A673 (cell line): Measurements from ENCODE around the gene AQP4. TPM values are rescaled to one million over a fixed set of nuclear protein-coding genes. Genes with fewer than 3 reads are reported as not detected.

Source experiments
- BruUV-seq: library from RNA; stranded (reverse); fragments of 400-500 nt; replicated peaks from 2 replicates; lab custom pipeline; 2021; lab: Mats Ljungman, UMichigan
- CTCF ChIA-PET: fragments of 300-600 bp; sonication (Branson Sonifier 250); formaldehyde crosslinking; loops from one replicate; lab custom pipeline; 2022; ENCODE audit warnings: antibody characterized with exemption; lab: Charles Lee
- POLR2A ChIA-PET: fragments of 300-600 bp; sonication (Branson Sonifier 250); formaldehyde crosslinking; loops from one replicate; lab custom pipeline; 2022; ENCODE audit warnings: antibody characterized with exemption; ENCODE audit not compliant: low non-redundant PET; lab: Charles Lee
- DNase-seq: peaks from one replicate; pipeline ENCODE4 v3.0.0-alpha.2; 2015; ENCODE audit warnings: low spot score
- H3K27ac ChIP-seq: fragments of 200-600 bp; sonication (generic); 2 replicates; pipeline ENCODE4 v1.5.1; 2016; ENCODE audit warnings: mixed run types, low read depth, mild to moderate bottlenecking, mixed read lengths, antibody characterized with exemption, low read length; ENCODE audit not compliant: poor library complexity, severe bottlenecking
- H3K27me3 ChIP-seq: fragments of 200-600 bp; sonication (generic); replicated peaks from 2 replicates; pipeline ENCODE4 v1.6.1; 2017; ENCODE audit warnings: mixed run types, low read depth, mild to moderate bottlenecking, mixed read lengths, antibody characterized with exemption, low read length; ENCODE audit not compliant: insufficient read depth, poor library complexity
- H3K36me3 ChIP-seq: fragments of 200-600 bp; sonication (generic); 2 replicates; pipeline ENCODE4 v1.6.1; 2016; ENCODE audit warnings: mixed run types, mild to moderate bottlenecking, mixed read lengths, antibody characterized with exemption, low read length; ENCODE audit not compliant: insufficient read depth, poor library complexity, severe bottlenecking
- H3K4me1 ChIP-seq: fragments of 200-600 bp; sonication (generic); 2 replicates; pipeline ENCODE4 v1.6.1; 2017; ENCODE audit warnings: mixed run types, mild to moderate bottlenecking, mixed read lengths, antibody characterized with exemption, low read length; ENCODE audit not compliant: insufficient read depth, poor library complexity, severe bottlenecking
- H3K4me3 ChIP-seq: fragments of 200-600 bp; sonication (generic); 2 replicates; pipeline ENCODE4 v1.5.1; 2016; ENCODE audit warnings: low read depth, mixed run types, mild to moderate bottlenecking, mixed read lengths, low read length; ENCODE audit not compliant: poor library complexity, severe bottlenecking
- H3K9me3 ChIP-seq: fragments of 200-600 bp; sonication (generic); 2 replicates; pipeline ENCODE4 v1.6.1; 2016; ENCODE audit warnings: mixed run types, low read depth, mild to moderate bottlenecking, mixed read lengths, antibody characterized with exemption, low read length; ENCODE audit not compliant: poor library complexity, severe bottlenecking
- CTCF ChIP-seq: fragments of 300-800, 200-600 bp; sonication (generic); conservative IDR thresholded peaks from 2 replicates; pipeline ENCODE4 v1.5.1; 2017; ENCODE audit warnings: low read depth, mild to moderate bottlenecking, antibody characterized with exemption, low read length, moderate library complexity, mixed read lengths
- EZH2 ChIP-seq: fragments of 200-600 bp; sonication (generic); IDR thresholded peaks from 2 replicates; pipeline ENCODE4 v1.6.1; 2017; ENCODE audit warnings: borderline replicate concordance, low read depth, mild to moderate bottlenecking, mixed read lengths, antibody characterized with exemption, low read length; ENCODE audit not compliant: poor library complexity, severe bottlenecking
- intact Hi-C: fragments of 100-400 bp; cut with micrococcal nuclease; formaldehyde crosslinking; loops from one replicate; pipeline ENCODE4 v1.10.0; 2022; ENCODE audit not compliant: unreplicated experiment
- total RNA-seq: library from RNA; stranded (reverse); gene quantifications from 2 replicates; pipeline ENCODE4 v1.2.3, GENCODE V29; 2021

The AQP4 gene
- total RNA-seq, 1 experiment from 2014 or later, result not detected

GRCh38 chr18:26908906-26909305, 43.4 kb upstream of the AQP4 start:
- DNase-seq, result no peak
- no peak overlapping the region for H3K27ac ChIP-seq
- POLR2A ChIA-PET, result no interaction called here
- intact Hi-C loops, result no loop called here
- BruUV-seq, result no TSS peak
- CTCF ChIA-PET, result no interaction called here
- no peaks in the 10 kb centered on the region for H3K27me3 ChIP-seq
- no peak overlapping the region for H3K4me3 ChIP-seq
- no peaks in the 10 kb centered on the region for H3K36me3 ChIP-seq
- H3K4me1 ChIP-seq, result no peaks in the 10 kb centered on the region
- H3K9me3 ChIP-seq, result no peaks in the 10 kb centered on the region
- TF ChIP-seq CTCF (no peak), EZH2 (no peak)

- H3K9me3 ChIP-seq, result peaks cover 4% of the 10 kb centered on the region
- no peak for DNase-seq
- ChIA-PET POLR2A (no interaction called here), CTCF (no interaction called here)
- no peak overlapping the region for H3K4me3 ChIP-seq
- no peaks in the 10 kb centered on the region for H3K27me3 ChIP-seq
- no peak overlapping the region for H3K27ac ChIP-seq
- BruUV-seq, result no TSS peak
- no peak for TF ChIP-seq EZH2
- no peak for TF ChIP-seq CTCF
- H3K4me1 ChIP-seq, result no peaks in the 10 kb centered on the region
- no peaks in the 10 kb centered on the region for H3K36me3 ChIP-seq
- intact Hi-C loops, result no loop called here
These were observed 36.8 kb upstream of the AQP4 start for GRCh38 chr18:26902291-26902690.

- intact Hi-C loops, result no loop called here
- Histone ChIP-seq H3K27me3 (no peaks in the 10 kb centered on the region), H3K4me1 (no peaks in the 10 kb centered on the region), H3K9me3 (peaks cover 4% of the 10 kb centered on the region), H3K27ac (no peak overlapping the region), H3K4me3 (no peak overlapping the region), H3K36me3 (no peaks in the 10 kb centered on the region)
- BruUV-seq, result no TSS peak
- TF ChIP-seq CTCF, result no peak
- POLR2A ChIA-PET, result no interaction called here
- no peak for DNase-seq
- CTCF ChIA-PET, result no interaction called here
These were observed 35.5 kb upstream of the AQP4 start for GRCh38 chr18:26901020-26901419.
